IgD-negative memory B cell (primary cell): ENCODE results near the gene HTR6. TPM values are rescaled to one million over a fixed set of nuclear protein-coding genes. Genes with fewer than 3 reads are reported as not detected.

ENCODE experiments used
- H3K27ac Mint-ChIP-seq, 3 donors: one replicate each; pipeline ENCODE4 v1.8.0; 2020 to 2022; ENCODE audit warnings: mild to moderate bottlenecking in 3 of 3, mixed read lengths in 3 of 3, moderate library complexity in 1 of 3
- H3K27me3 Mint-ChIP-seq: one replicate; pipeline ENCODE4 v1.8.0; 2021; ENCODE audit warnings: mixed read lengths
- H3K36me3 Mint-ChIP-seq: one replicate; pipeline ENCODE4 v1.8.0; 2020; ENCODE audit warnings: mild to moderate bottlenecking, mixed read lengths
- H3K4me1 Mint-ChIP-seq, 3 donors: one replicate each; pipeline ENCODE4 v1.8.0; 2020 to 2022; ENCODE audit warnings: mixed read lengths in 3 of 3, mild to moderate bottlenecking in 1 of 3
- H3K4me3 Mint-ChIP-seq, 4 donors: one replicate each; pipeline ENCODE4 v1.8.0; 2020 to 2022; ENCODE audit warnings: mild to moderate bottlenecking in 4 of 4, mixed read lengths in 4 of 4, moderate library complexity in 3 of 4
- H3K9me3 Mint-ChIP-seq, 3 donors: one replicate each; pipeline ENCODE4 v1.8.0; 2020 to 2021; ENCODE audit warnings: mixed read lengths in 3 of 3, mild to moderate bottlenecking in 1 of 3
- polyA plus RNA-seq: library from polyadenylated mRNA; unstranded; fragments of 300-500 nt; fragmentation: Illumina TruSeq; gene quantifications from one replicate; pipeline ENCODE4 v1.2.3, GENCODE V29; 2021

The HTR6 gene
- polyA plus RNA-seq, 1 donor from 2014 or later = not detected

DNA sequence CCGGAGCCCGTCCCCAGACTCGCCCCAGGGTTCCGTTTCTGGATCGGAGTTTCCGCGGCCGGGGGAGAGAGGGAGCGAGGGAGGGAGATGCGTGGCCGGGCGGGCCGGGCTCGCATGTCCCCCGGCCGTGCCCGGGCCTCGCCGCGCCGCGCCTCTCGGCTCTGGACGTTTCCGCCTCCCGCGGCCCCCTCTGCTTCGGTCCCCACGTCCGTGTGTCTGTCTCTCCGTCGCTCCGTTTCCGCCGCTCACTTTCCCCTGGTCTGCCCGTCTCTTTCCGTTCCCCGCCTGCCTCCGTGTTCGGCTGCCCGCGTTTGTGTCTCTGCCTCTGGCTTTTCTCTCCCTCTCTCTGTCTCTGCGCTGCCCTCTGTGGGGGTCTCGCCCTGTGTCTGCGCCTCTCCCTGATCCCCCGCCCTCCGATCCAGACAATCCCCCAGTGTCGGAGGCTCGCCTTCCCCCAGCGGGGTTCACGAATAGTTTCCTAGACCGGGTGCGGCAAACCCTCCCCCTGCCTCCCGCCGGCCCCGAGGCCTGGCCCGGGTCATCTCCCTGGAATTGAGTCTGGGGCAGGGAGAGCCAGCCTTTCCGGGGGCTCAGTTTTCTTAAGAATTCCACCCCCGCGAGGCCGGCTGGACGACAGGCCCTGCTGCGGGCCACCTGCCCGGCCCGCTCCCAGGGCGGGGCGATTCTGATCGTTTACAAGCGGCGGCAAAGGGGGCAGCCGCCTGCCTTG, 19.8 kb upstream of the HTR6 start:
- no peaks in the 10 kb centered on the region for H3K9me3 Mint-ChIP-seq
- peaks cover 0 to 8% (median 6%) of the 10 kb centered on the region in 3 donors for H3K4me1 Mint-ChIP-seq
- H3K4me3 Mint-ChIP-seq = peak overlapping the region; percentile 84 to 97 (median 90)
- H3K27me3 Mint-ChIP-seq = peaks cover 56% of the 10 kb centered on the region
- peaks cover 2% of the 10 kb centered on the region for H3K36me3 Mint-ChIP-seq
- peak overlapping the region in 2 of 3 donors; percentile 57 to 64 for H3K27ac Mint-ChIP-seq

DNA sequence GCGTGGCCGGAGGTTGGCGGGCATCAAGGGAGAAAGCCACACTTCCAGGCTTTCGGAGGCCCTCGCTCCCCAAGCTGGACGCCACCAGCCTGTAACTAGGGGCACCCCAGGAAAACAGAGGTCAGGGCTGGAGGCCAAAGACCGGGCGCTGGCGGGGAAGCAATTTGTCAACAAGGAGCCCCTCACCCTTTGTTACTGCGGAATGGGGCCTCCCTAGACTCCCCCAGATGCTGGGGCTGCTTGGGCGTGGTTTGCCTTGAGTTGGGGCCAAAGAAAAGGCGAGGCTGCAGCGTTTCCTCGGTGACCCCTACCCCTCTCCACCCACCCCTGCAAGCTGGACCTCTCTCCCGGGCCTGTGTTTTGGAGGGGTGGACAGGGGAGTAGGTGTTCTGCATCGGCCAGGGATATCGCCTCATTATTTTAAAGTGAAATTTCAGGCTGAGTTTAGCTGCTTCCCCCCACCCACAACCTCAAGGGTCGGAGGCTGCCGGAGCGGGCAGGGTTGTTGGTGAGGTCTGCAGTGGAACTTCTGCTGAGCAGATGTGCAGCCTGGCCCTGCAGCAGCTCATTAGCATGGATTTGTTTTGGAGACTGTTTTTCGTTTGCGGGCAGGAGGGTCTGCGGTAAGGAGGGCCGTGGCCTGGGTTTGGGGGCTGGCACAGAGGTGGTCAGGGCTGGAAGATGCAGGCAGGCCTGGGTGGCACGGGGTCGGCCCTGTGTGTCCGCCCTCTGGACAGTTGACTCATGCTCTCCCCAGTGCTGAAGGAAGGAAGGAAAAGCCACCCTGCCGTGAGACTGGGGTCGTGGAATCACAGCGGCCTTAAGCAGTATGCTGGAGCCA, 19.0 kb upstream of the HTR6 start:
- Mint-ChIP-seq H3K27ac (no peak overlapping the region), H3K4me3 (peak overlapping the region; percentile 17 to 95 (median 46)), H3K4me1 (peaks cover 0 to 8% (median 6%) of the 10 kb centered on the region in 3 donors), H3K27me3 (peaks cover 54% of the 10 kb centered on the region), H3K36me3 (peaks cover 2% of the 10 kb centered on the region), H3K9me3 (no peaks in the 10 kb centered on the region)

- Mint-ChIP-seq H3K36me3 (peaks cover 2% of the 10 kb centered on the region), H3K27ac (peak overlapping the region in 1 of 3 donors; percentile 69), H3K27me3 (peaks cover 45% of the 10 kb centered on the region), H3K9me3 (no peaks in the 10 kb centered on the region), H3K4me1 (peaks cover 0 to 8% (median 7%) of the 10 kb centered on the region in 3 donors), H3K4me3 (peak overlapping the region in 3 of 4 donors; percentile 17 to 37 (median 28))
Measured at GRCh38 chr1:19646377-19647319, 18.0 kb upstream of the HTR6 start.

GRCh38 chr1:19647643-19648042, 17.0 kb upstream of the HTR6 start:
- peaks cover 2% of the 10 kb centered on the region for H3K36me3 Mint-ChIP-seq
- peak overlapping the region in 2 of 3 donors; percentile 69 to 71 for H3K27ac Mint-ChIP-seq
- no peaks in the 10 kb centered on the region for H3K9me3 Mint-ChIP-seq
- H3K4me3 Mint-ChIP-seq = peak overlapping the region in 2 of 4 donors; percentile 2 to 70
- peaks cover 0 to 8% (median 7%) of the 10 kb centered on the region in 3 donors for H3K4me1 Mint-ChIP-seq
- H3K27me3 Mint-ChIP-seq = peaks cover 41% of the 10 kb centered on the region

GRCh38 chr1:19648239-19648638, 16.4 kb upstream of the HTR6 start:
- peaks cover 2% of the 10 kb centered on the region for H3K36me3 Mint-ChIP-seq
- H3K4me3 Mint-ChIP-seq = no peak overlapping the region
- peaks cover 35% of the 10 kb centered on the region for H3K27me3 Mint-ChIP-seq
- no peaks in the 10 kb centered on the region for H3K9me3 Mint-ChIP-seq
- H3K27ac Mint-ChIP-seq = no peak overlapping the region
- H3K4me1 Mint-ChIP-seq = peaks cover 0 to 7% (median 5%) of the 10 kb centered on the region in 3 donors

DNA sequence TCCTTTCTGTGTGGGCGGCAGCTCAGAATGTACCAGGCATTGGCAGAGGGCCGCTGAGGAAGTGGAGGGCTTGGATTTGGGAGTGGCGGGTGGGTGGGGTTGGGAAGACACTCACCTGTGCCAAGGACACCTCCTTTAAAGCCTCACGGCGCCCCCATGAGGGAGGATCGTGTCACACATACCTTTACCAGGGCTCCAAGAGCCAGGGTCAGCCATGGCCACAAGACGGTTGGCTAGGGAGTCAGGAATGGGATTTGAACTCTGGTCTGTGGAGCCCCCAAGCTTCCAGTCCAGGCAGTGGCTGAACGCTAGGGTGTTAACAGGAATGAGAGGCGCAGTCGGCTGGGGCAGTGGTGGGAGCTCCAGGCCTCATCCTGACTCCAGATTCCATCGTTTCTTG, 16.0 kb upstream of the HTR6 start:
- H3K4me1 Mint-ChIP-seq = peaks cover under 1 to 5% (median 4%) of the 10 kb centered on the region in 3 donors
- H3K27me3 Mint-ChIP-seq = peaks cover 31% of the 10 kb centered on the region
- H3K36me3 Mint-ChIP-seq = peaks cover 2% of the 10 kb centered on the region
- H3K27ac Mint-ChIP-seq = no peak overlapping the region
- no peak overlapping the region for H3K4me3 Mint-ChIP-seq
- no peaks in the 10 kb centered on the region for H3K9me3 Mint-ChIP-seq

GRCh38 chr1:19650416-19651140, 14.1 kb upstream of the HTR6 start:
- H3K27ac Mint-ChIP-seq = no peak overlapping the region
- peaks cover 3 to 8% (median 5%) of the 10 kb centered on the region in 3 donors for H3K4me1 Mint-ChIP-seq

DNA sequence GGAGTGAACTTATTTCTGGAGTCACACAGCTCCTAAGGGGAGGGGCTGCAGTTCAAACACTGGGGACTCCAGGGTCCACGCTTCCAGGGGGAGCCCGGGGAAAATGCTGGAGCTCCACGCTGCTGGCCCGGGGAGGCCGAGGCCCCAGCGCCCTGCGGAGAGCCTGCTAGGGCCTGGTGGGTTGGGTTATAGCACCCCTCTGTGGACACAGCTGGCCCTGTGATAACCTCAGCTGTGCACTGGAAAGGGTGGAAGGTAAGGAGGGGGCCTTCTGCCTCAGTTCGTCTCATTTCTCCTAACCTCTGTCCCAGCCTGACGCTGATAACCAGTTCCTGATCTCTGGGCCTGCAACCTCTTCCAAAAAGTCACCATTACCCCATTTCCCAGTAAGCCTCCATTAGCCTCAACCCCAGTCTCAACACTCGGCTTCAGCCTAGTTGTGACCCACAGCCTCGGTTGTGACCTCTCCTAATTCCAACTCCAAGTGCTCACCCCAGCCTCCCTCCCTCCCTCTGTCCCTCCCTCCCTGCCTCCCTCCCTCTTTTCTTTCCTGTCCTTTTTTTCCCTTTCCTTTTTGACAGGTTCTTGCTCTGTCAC, 13.4 kb upstream of the HTR6 start:
- H3K4me1 Mint-ChIP-seq = peaks cover 3 to 8% (median 7%) of the 10 kb centered on the region in 3 donors
- peaks cover 2% of the 10 kb centered on the region for H3K36me3 Mint-ChIP-seq
- no peak overlapping the region for H3K4me3 Mint-ChIP-seq
- H3K9me3 Mint-ChIP-seq = no peaks in the 10 kb centered on the region
- peaks cover 23% of the 10 kb centered on the region for H3K27me3 Mint-ChIP-seq
- H3K27ac Mint-ChIP-seq = peak overlapping the region in 1 of 3 donors; percentile 59

More at GRCh38 chr1:19650416-19651140, 14.1 kb upstream of the HTR6 start:
- Mint-ChIP-seq H3K27me3 (peaks cover 28% of the 10 kb centered on the region), H3K36me3 (peaks cover 2% of the 10 kb centered on the region), H3K9me3 (no peaks in the 10 kb centered on the region), H3K4me3 (no peak overlapping the region)

GRCh38 chr1:19654386-19654785, 10.3 kb upstream of the HTR6 start:
- no peaks in the 10 kb centered on the region for H3K36me3 Mint-ChIP-seq
- no peak overlapping the region for H3K27ac Mint-ChIP-seq
- no peak overlapping the region for H3K4me3 Mint-ChIP-seq
- peaks cover 5 to 7% (median 6%) of the 10 kb centered on the region in 3 donors for H3K4me1 Mint-ChIP-seq
- peaks cover 5% of the 10 kb centered on the region for H3K27me3 Mint-ChIP-seq
- no peaks in the 10 kb centered on the region for H3K9me3 Mint-ChIP-seq

DNA sequence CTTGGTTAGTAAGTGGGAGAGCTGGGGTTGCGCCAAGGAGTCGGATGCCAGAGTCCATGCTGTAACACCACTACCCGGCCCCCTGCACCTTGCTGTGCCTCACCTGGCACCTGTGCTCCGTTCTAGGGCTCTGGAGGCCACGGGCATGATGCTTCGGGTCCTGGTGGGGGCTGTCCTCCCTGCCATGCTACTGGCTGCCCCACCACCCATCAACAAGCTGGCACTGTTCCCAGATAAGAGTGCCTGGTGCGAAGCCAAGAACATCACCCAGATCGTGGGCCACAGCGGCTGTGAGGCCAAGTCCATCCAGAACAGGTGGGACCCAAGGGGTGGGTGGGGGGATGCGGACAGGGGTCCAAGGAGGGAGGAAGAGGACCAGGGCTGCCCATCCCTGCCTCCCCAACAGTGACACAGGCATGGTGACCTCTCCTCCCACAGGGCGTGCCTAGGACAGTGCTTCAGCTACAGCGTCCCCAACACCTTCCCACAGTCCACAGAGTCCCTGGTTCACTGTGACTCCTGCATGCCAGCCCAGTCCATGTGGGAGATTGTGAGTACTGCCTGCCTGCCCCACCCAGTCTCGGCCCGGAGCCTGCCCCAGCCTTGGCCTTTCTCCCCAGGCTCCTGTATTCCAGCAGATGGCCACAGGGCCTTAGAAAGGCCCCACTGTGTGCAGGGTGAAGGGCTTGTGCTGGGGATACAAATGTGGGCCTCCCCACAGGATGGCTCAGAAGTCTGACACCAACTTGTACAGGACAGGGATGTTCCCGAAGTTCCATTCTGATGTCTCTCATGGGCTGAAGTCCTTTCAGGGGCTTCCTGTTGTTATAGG, 9.6 kb upstream of the HTR6 start:
- H3K27ac Mint-ChIP-seq = no peak overlapping the region

DNA sequence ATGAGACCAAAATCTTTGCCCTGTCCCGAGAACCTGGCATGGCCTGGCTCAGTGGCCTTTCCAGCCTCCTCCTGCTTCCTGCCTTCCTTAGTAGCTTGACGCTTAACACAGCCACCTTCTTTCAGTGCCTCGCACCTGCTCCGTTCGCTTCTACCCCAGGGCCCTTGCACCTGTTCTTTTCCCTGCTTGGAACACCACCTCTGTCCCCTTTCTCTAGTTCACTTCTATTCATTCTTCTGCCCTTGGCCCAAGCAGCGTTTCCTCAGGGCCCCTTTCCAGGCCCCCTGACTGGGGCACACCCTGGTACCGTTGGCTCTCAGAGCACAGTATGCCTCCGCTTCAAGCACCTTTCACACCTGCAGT, 9.0 kb upstream of the HTR6 start:
- Mint-ChIP-seq H3K27ac (no peak overlapping the region), H3K36me3 (no peaks in the 10 kb centered on the region), H3K4me1 (peaks cover 7 to 10% (median 9%) of the 10 kb centered on the region in 3 donors), H3K4me3 (no peak overlapping the region), H3K9me3 (no peaks in the 10 kb centered on the region), H3K27me3 (peaks cover 6% of the 10 kb centered on the region)

More for the DNA sequence above, 9.6 kb upstream of the HTR6 start:
- H3K4me3 Mint-ChIP-seq = no peak overlapping the region
- peaks cover 6% of the 10 kb centered on the region for H3K27me3 Mint-ChIP-seq
- H3K4me1 Mint-ChIP-seq = peaks cover 7 to 9% (median 8%) of the 10 kb centered on the region in 3 donors
- no peaks in the 10 kb centered on the region for H3K9me3 Mint-ChIP-seq
- no peaks in the 10 kb centered on the region for H3K36me3 Mint-ChIP-seq

DNA sequence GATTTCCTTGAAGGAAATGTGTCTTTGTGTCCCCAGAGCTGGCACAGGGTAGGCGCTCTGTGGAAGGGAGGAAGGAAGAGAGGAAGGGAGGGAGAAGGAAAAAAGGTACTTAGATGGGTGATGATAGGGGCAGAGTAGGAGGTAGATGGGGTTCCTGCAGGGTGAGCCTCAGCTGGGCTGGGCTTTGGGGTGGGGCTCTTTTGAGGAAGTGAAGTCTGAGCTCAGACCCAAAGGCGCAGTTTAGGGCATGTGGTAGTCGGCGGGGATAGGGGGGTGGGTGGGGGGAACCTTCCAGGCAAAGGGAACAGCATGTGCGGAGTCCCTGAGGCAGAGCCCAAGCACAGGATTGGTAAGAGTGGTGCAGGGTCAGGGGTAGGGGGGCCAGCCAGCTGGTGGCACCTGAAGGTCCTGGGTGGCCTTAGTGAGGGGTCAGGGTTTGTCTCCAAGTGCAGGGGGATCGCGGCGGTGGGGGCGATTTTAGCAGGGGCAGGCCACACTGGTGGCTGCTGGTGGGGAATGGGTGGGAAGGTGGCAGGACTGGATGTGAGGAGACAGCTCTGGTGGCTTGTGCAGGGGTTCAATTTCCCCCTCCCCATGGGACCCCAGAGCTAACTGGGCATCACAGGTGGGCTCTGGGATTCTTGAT, 8.4 kb upstream of the HTR6 start:
- no peak overlapping the region for H3K27ac Mint-ChIP-seq
- H3K4me1 Mint-ChIP-seq = peaks cover 7 to 10% (median 9%) of the 10 kb centered on the region in 3 donors
- H3K27me3 Mint-ChIP-seq = peaks cover 6% of the 10 kb centered on the region
- H3K36me3 Mint-ChIP-seq = no peaks in the 10 kb centered on the region
- H3K4me3 Mint-ChIP-seq = no peak overlapping the region
- H3K9me3 Mint-ChIP-seq = no peaks in the 10 kb centered on the region
